ENCODE measurements around the gene GALNS. TPM values are rescaled to one million over a fixed set of nuclear protein-coding genes. Genes with fewer than 3 reads are reported as not detected.

The GALNS gene
- total and polyA plus RNA-seq, 2 experiments from 2014 or later, result 19.6 to 53.5 TPM

DNA sequence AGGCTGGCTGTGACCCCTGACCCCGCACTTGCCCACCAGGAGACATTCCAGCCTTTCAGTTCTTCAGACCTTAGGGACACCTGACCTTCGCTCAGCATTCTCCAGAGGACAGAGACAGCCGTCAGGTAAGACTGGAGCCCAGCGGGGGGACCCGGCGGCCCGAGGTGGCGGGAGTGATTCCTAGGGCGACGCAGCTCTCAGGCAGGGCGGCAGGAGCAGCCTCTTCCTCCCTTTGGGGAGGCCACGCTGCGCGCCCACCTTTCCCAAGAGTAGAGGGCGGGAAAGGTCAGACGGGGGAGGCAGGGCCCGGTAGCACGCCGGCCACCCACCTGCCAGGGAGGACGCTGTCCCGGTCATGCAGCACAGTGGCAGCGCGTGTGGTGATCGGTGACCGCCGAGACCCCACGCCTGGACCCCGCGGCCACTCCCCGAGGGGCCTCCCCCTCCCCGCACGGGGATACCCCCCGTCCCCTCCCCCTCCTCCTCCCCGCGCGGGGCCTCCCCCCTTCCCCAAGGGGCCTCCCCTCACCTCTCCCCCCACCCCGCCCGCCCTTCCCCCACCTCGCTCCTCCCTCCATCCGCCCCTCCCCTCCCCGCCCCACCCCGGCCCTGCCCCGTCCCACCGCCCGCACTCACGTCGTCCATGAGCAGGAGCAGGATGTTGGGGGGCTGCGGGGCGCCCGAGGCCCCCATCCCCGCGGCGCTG, 472 bp downstream of the GALNS start:
- H3K4me1 ChIP-seq (ENCODE audit: insufficient read depth), result peaks cover 11% of the 10 kb centered on the region
- no peak overlapping the region for H2AFZ ChIP-seq
- no peaks in the 10 kb centered on the region for H3K27me3 ChIP-seq
- H3K4me2 ChIP-seq, result peak overlapping the region; percentile 98
- WGBS (ENCODE audit: low lambda C conversion rate, missing lambda C conversion rate), result 13% methylated on average over 22 of the region's 53 CpGs
- H3K27ac ChIP-seq, result no peak overlapping the region
- H3K36me3 ChIP-seq (replicated peaks; ENCODE audit: insufficient read depth, low read depth), result no peaks in the 10 kb centered on the region
- no peaks in the 10 kb centered on the region for H3K9me3 ChIP-seq (ENCODE audit: low read depth)
- H3K79me2 ChIP-seq, result peaks cover 27% of the 10 kb centered on the region
- peak overlapping the region; percentile 45 for H3K4me3 ChIP-seq
- DNase-seq (ENCODE audit: low spot score), result no peak
- peaks cover 3% of the 10 kb centered on the region for H4K20me1 ChIP-seq (ENCODE audit: insufficient read depth, poor library complexity, severe bottlenecking)
- TF ChIP-seq EZH2 (IDR thresholded peaks at IDR 0.05; ENCODE audit: borderline replicate concordance), result no peak
- TF ChIP-seq, protein P1, sequence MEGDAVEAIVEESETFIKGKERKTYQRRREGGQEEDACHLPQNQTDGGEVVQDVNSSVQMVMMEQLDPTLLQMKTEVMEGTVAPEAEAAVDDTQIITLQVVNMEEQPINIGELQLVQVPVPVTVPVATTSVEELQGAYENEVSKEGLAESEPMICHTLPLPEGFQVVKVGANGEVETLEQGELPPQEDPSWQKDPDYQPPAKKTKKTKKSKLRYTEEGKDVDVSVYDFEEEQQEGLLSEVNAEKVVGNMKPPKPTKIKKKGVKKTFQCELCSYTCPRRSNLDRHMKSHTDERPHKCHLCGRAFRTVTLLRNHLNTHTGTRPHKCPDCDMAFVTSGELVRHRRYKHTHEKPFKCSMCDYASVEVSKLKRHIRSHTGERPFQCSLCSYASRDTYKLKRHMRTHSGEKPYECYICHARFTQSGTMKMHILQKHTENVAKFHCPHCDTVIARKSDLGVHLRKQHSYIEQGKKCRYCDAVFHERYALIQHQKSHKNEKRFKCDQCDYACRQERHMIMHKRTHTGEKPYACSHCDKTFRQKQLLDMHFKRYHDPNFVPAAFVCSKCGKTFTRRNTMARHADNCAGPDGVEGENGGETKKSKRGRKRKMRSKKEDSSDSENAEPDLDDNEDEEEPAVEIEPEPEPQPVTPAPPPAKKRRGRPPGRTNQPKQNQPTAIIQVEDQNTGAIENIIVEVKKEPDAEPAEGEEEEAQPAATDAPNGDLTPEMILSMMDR (IDR thresholded peaks at IDR 0.05; ENCODE audit: poor library complexity), result no peak
- no peak for TF ChIP-seq EZH2phosphoT487 (IDR thresholded peaks at IDR 0.05; ENCODE audit: low read depth, severe bottlenecking, unreplicated experiment)
- no peaks in the 10 kb centered on the region for H3K9me2 ChIP-seq (replicated peaks; ENCODE audit: insufficient read depth)

DNA sequence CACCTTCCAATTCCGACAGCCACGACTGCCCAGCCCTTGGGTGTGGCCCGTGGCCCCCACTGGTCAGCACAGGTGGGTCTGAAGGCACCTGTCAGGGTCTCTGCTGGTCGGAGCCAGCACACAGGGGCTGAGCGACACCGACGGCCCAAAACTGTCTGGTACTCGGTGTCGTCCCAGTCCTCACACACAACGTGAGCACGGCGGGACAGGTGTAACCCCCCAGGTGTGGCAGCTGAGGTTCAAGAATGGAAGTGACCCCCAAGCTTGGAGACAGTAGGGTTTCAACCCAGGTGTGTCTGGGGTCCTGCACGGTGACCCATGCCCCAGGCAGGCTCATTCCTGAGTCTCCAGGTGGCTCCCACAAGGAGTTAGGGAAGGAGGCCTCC, 1.0 kb downstream of the GALNS start:
- H3K36me3 ChIP-seq (replicated peaks; ENCODE audit: insufficient read depth, low read depth), result no peaks in the 10 kb centered on the region
- H3K9me2 ChIP-seq (replicated peaks; ENCODE audit: insufficient read depth), result no peaks in the 10 kb centered on the region
- no peak overlapping the region for H2AFZ ChIP-seq
- peaks cover 27% of the 10 kb centered on the region for H3K79me2 ChIP-seq
- H3K4me1 ChIP-seq (ENCODE audit: insufficient read depth), result peaks cover 11% of the 10 kb centered on the region
- 84% methylated on average over 13 of the region's 13 CpGs for WGBS (ENCODE audit: low lambda C conversion rate, missing lambda C conversion rate)
- H3K27me3 ChIP-seq, result no peaks in the 10 kb centered on the region
- no peaks in the 10 kb centered on the region for H3K9me3 ChIP-seq (ENCODE audit: low read depth)
- H4K20me1 ChIP-seq (ENCODE audit: insufficient read depth, poor library complexity, severe bottlenecking), result peaks cover 3% of the 10 kb centered on the region
- no peak for DNase-seq (ENCODE audit: low spot score)
- H3K4me3 ChIP-seq, result no peak overlapping the region
- no peak for TF ChIP-seq EZH2phosphoT487 (IDR thresholded peaks at IDR 0.05; ENCODE audit: low read depth, severe bottlenecking, unreplicated experiment)
- TF ChIP-seq, protein P1 (IDR thresholded peaks at IDR 0.05; ENCODE audit: poor library complexity), result no peak
- TF ChIP-seq EZH2 (IDR thresholded peaks at IDR 0.05; ENCODE audit: borderline replicate concordance), result no peak
- peak overlapping the region; percentile 98 for H3K4me2 ChIP-seq
- no peak overlapping the region for H3K27ac ChIP-seq

- TF ChIP-seq, protein P1 (IDR thresholded peaks at IDR 0.05; ENCODE audit: poor library complexity), result no peak
- TF ChIP-seq EZH2phosphoT487 (IDR thresholded peaks at IDR 0.05; ENCODE audit: low read depth, severe bottlenecking, unreplicated experiment) (no peak), EZH2 (IDR thresholded peaks at IDR 0.05; ENCODE audit: borderline replicate concordance) (no peak)
- H3K79me2 ChIP-seq, result peaks cover 27% of the 10 kb centered on the region
- no peaks in the 10 kb centered on the region for H3K9me3 ChIP-seq (ENCODE audit: low read depth)
- H3K9me2 ChIP-seq (replicated peaks; ENCODE audit: insufficient read depth), result no peaks in the 10 kb centered on the region
- peaks cover 11% of the 10 kb centered on the region for H3K4me1 ChIP-seq (ENCODE audit: insufficient read depth)
- DNase-seq (ENCODE audit: low spot score), result no peak
- WGBS (ENCODE audit: low lambda C conversion rate, missing lambda C conversion rate), result 95% methylated on average over 8 of the region's 8 CpGs
- peak overlapping the region; percentile 98 for H3K4me2 ChIP-seq
- H3K4me3 ChIP-seq, result no peak overlapping the region
- H3K36me3 ChIP-seq (replicated peaks; ENCODE audit: insufficient read depth, low read depth), result no peaks in the 10 kb centered on the region
- no peaks in the 10 kb centered on the region for H3K27me3 ChIP-seq
- H4K20me1 ChIP-seq (ENCODE audit: insufficient read depth, poor library complexity, severe bottlenecking), result peaks cover 3% of the 10 kb centered on the region
- no peak overlapping the region for H2AFZ ChIP-seq
- H3K27ac ChIP-seq, result no peak overlapping the region
Observed at GRCh38 chr16:88855176-88855575, 1.6 kb downstream of the GALNS start.
